Keratinocyte (primary cell): Measurements from ENCODE around the gene PCP4L1. TPM values are rescaled to one million over a fixed set of nuclear protein-coding genes. Genes with fewer than 3 reads are reported as not detected.

Experiments used
- DNase-seq: peaks from one replicate; pipeline ENCODE4 v3.0.0-alpha.2; 2011; ENCODE audit warnings: low read depth, missing footprints, low spot score
- FAIRE-seq: peaks from 2 replicates; lab custom pipeline; 2011; peaks lifted over from hg19 to GRCh38; lab: Jason Lieb, UNC
- H2AFZ ChIP-seq: 2 replicates; pipeline ENCODE4 v1.6.0; 2012; ENCODE audit warnings: low read length, control low read depth, inconsistent platforms; ENCODE audit not compliant: control insufficient read depth
- H3K27ac ChIP-seq: 2 replicates; pipeline ENCODE4 v1.5.1; 2011; ENCODE audit warnings: low read length; ENCODE audit not compliant: control insufficient read depth, insufficient read depth
- H3K27me3 ChIP-seq: 3 replicates; pipeline ENCODE4 v1.6.0; 2011; ENCODE audit warnings: low read length; ENCODE audit not compliant: control insufficient read depth, insufficient read depth; ENCODE audit errors: extremely low read depth
- H3K36me3 ChIP-seq, 2 experiments: 2 replicates in 1 of 2; 3 replicates in 1 of 2; pipeline ENCODE4 v1.5.1; 2011; ENCODE audit warnings: low read length in 2 of 2, mild to moderate bottlenecking in 1 of 2; ENCODE audit not compliant: control insufficient read depth in 2 of 2, insufficient read depth in 2 of 2; ENCODE audit errors: extremely low read depth in 1 of 2
- H3K4me1 ChIP-seq: 3 replicates; pipeline ENCODE4 v1.5.1; 2011; ENCODE audit warnings: low read length; ENCODE audit not compliant: control insufficient read depth, insufficient read depth; ENCODE audit errors: extremely low read depth
- H3K4me2 ChIP-seq: 3 replicates; pipeline ENCODE4 v1.6.0; 2011; ENCODE audit warnings: low read depth, low read length; ENCODE audit not compliant: control insufficient read depth, insufficient read depth; ENCODE audit errors: extremely low read depth
- H3K4me3 ChIP-seq, 3 experiments: fragments of 200-600 bp in 1 of 3; sonication (generic) in 1 of 3; 2 replicates in 2 of 3; 3 replicates in 1 of 3; pipeline ENCODE4 v1.5.1; 2011 to 2016; ENCODE audit warnings: low read length in 3 of 3, mild to moderate bottlenecking in 3 of 3, control low read depth in 2 of 3, inconsistent platforms in 1 of 3, low read depth in 1 of 3, mixed read lengths in 1 of 3, mixed run types in 1 of 3, moderate library complexity in 1 of 3; ENCODE audit not compliant: control insufficient read depth in 2 of 3, insufficient read depth in 2 of 3; ENCODE audit errors: extremely low read depth in 1 of 3
- H3K79me2 ChIP-seq: 2 replicates; pipeline ENCODE4 v1.6.0; 2012; ENCODE audit warnings: low read length; ENCODE audit not compliant: control insufficient read depth, insufficient read depth
- H3K9ac ChIP-seq: 3 replicates; pipeline ENCODE4 v1.6.0; 2011; ENCODE audit warnings: low read length; ENCODE audit not compliant: control insufficient read depth, insufficient read depth; ENCODE audit errors: extremely low read depth
- H3K9me1 ChIP-seq: 3 replicates; pipeline ENCODE4 v1.6.0; 2011; ENCODE audit warnings: low read length; ENCODE audit not compliant: control insufficient read depth, insufficient read depth; ENCODE audit errors: extremely low read depth
- H3K9me3 ChIP-seq: 2 replicates; pipeline ENCODE4 v1.5.1; 2012; ENCODE audit warnings: low read depth, low read length; ENCODE audit not compliant: control insufficient read depth
- H4K20me1 ChIP-seq: 3 replicates; pipeline ENCODE4 v1.6.0; 2011; ENCODE audit warnings: low read length; ENCODE audit not compliant: control insufficient read depth, insufficient read depth; ENCODE audit errors: extremely low read depth
- CTCF ChIP-seq, 3 experiments: IDR thresholded peaks in 1 of 3; conservative IDR thresholded peaks in 1 of 3; optimal IDR thresholded peaks in 1 of 3; 2 replicates in 2 of 3; 3 replicates in 1 of 3; pipeline versions ENCODE3 to v1.5.1; 2011; ENCODE audit warnings: low read length in 3 of 3, mild to moderate bottlenecking in 3 of 3, moderate library complexity in 2 of 3, control low read depth in 1 of 3, inconsistent platforms in 1 of 3; ENCODE audit not compliant: insufficient read depth in 2 of 3; ENCODE audit errors: extremely low read depth in 1 of 3
- EZH2 ChIP-seq: IDR thresholded peaks from one replicate; pipeline ENCODE4 v1.6.1; 2012; ENCODE audit warnings: inconsistent platforms, mild to moderate bottlenecking, low read length, moderate library complexity
- dilution Hi-C: fragments of 300-500 bp; cut with MboI; formaldehyde crosslinking; loops from one replicate; pipeline ENCODE4 v1.7.0; 2020; ENCODE audit warnings: low sequenced_read_pairs; ENCODE audit not compliant: extremely low pct_ligation_motif_present
- polyA plus RNA-seq, 5 experiments: library from polyadenylated mRNA; depleted of rRNA in 3 of 5; stranded (reverse) in 3 of 5; stranded (forward) in 1 of 5; unstranded in 1 of 5; fragments of >200 nt; gene quantifications; 1 replicate in 1 of 5; 2 replicates in 3 of 5; 3 replicates in 1 of 5; pipeline versions ENCODE4 v1.2.1 to v1.2.3, GENCODE V29; 2011 to 2012; ENCODE audit warnings: missing spikeins in 2 of 5, low read depth in 1 of 5, low replicate concordance in 1 of 5

Gene PCP4L1
- polyA plus RNA-seq, 1 donor (not counting 4 experiments of a cell fraction or from before 2014, with no cell fraction given): 0.04 TPM

DNA sequence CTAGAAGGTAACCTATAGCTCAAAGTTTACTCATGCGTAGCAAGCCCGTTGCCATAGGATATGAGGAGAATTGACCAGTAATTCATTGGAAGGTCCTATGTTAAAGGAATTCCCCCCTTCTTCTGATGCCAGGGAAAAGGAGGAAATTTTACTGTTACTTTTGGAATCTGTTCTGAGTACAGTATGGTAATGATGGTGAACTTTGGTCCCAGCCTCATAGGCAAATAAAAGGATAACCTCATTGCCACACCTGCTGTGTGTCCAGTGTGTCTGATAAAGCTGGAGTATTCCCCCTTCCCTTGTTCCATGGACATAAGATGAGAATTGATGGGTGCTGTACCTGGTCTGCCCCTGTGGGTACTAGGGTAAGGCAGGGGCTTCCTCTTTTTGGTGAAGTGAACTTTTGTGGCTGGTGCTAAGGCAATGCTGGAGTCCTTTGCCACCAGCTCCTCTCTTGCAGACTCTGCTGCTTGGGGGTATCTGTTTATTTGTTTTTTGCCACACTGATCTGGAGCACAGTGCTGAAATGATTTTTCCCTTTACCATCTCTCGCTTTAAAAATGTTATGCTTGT, 29.0 kb downstream of the PCP4L1 start:
- Histone ChIP-seq H3K9me3 (no peaks in the 10 kb centered on the region), H3K4me1 (no peaks in the 10 kb centered on the region), H3K4me3 (no peak overlapping the region), H3K27me3 (peaks cover 14% of the 10 kb centered on the region), H3K27ac (no peak overlapping the region), H4K20me1 (no peaks in the 10 kb centered on the region), H2AFZ (no peak overlapping the region), H3K4me2 (no peak overlapping the region), H3K9me1 (no peaks in the 10 kb centered on the region), H3K9ac (no peak overlapping the region), H3K79me2 (no peaks in the 10 kb centered on the region), H3K36me3 (no peaks in the 10 kb centered on the region)
- TF ChIP-seq EZH2 (no peak), CTCF (optimal IDR thresholded peaks at IDR 0.05 in 1 of 3, IDR thresholded peaks at IDR 0.05 in 1 of 3, conservative IDR thresholded peaks at IDR 0.05 in 1 of 3; ENCODE audit: extremely low read depth in 1 of 3, insufficient read depth in 2 of 3, low read length in 3 of 3) (no peak)
- FAIRE-seq (no peak), DNase-seq (no peak)
- dilution Hi-C loops: no loop called here

DNA sequence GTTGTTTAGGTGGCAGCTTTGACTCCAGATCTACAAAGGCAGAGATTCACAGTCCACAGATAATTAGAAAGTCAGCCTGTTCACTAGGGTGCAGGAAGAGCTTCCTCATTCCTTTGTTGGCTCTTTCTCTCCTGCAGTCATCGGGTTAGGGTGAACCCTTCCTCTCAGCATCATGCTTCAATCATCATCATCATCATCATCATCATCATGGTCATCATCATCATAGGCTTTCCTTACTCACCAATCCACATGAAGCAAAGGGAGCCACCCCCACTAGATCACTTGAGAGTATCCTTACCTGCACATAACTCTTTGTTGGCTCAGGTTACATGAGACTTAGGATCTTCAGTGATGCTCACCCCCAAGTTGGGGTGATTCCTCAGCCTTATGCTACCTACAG, 32.2 kb downstream of the PCP4L1 start:
- DNase-seq (no peak), FAIRE-seq (no peak)
- TF ChIP-seq CTCF (optimal IDR thresholded peaks at IDR 0.05 in 1 of 3, IDR thresholded peaks at IDR 0.05 in 1 of 3, conservative IDR thresholded peaks at IDR 0.05 in 1 of 3; ENCODE audit: extremely low read depth in 1 of 3, insufficient read depth in 2 of 3, low read length in 3 of 3) (no peak), EZH2 (no peak)
- no peak overlapping the region for H3K9ac ChIP-seq
- H3K36me3 ChIP-seq: no peaks in the 10 kb centered on the region
- no peaks in the 10 kb centered on the region for H3K9me3 ChIP-seq
- no peaks in the 10 kb centered on the region for H3K4me1 ChIP-seq
- H3K4me2 ChIP-seq: no peak overlapping the region
- H2AFZ ChIP-seq: no peak overlapping the region
- H3K27ac ChIP-seq: no peak overlapping the region
- H3K27me3 ChIP-seq: no peaks in the 10 kb centered on the region
- dilution Hi-C loops: no loop called here
- no peaks in the 10 kb centered on the region for H3K9me1 ChIP-seq
- H3K4me3 ChIP-seq: no peak overlapping the region
- no peaks in the 10 kb centered on the region for H3K79me2 ChIP-seq
- H4K20me1 ChIP-seq: no peaks in the 10 kb centered on the region
